WERI-Rb-1 (cell line): ENCODE measurements around the gene SLFN13.

Source experiments
- DNase-seq: peaks from one replicate; pipeline ENCODE4 v3.0.0-alpha.2; 2020
- H3K27ac ChIP-seq: fragments of 250-450 bp; sonication (Bioruptor Pico); 2 replicates; pipeline ENCODE4 v1.5.1; 2020; ENCODE audit warnings: mild to moderate bottlenecking, moderate library complexity
- H3K27me3 ChIP-seq: fragments of 250-450 bp; sonication (Bioruptor Pico); 2 replicates; pipeline ENCODE4 v1.5.1; 2021; ENCODE audit warnings: mild to moderate bottlenecking, low read depth, moderate library complexity; ENCODE audit not compliant: insufficient read depth, severe bottlenecking
- H3K36me3 ChIP-seq: fragments of 250-450 bp; sonication (Bioruptor Pico); 2 replicates; pipeline ENCODE4 v1.5.1; 2020; ENCODE audit warnings: mild to moderate bottlenecking, moderate library complexity
- H3K4me3 ChIP-seq: 2 replicates; pipeline ENCODE4 v1.5.1; 2011; ENCODE audit warnings: low read depth, mild to moderate bottlenecking, control low read depth, low read length
- H3K9me3 ChIP-seq: fragments of 250-450 bp; sonication (Bioruptor Pico); 2 replicates; pipeline ENCODE4 v1.5.1; 2021; ENCODE audit warnings: mild to moderate bottlenecking, moderate library complexity; ENCODE audit not compliant: severe bottlenecking
- CTCF ChIP-seq: IDR thresholded peaks from 2 replicates; pipeline ENCODE4 v1.5.1; 2011; ENCODE audit warnings: low read depth, mild to moderate bottlenecking, control low read depth, inconsistent platforms, low read length

Gene SLFN13

GRCh38 chr17:35387496-35387895 lies 61.1 kb downstream of the SLFN13 start:
- H3K27ac ChIP-seq = no peak overlapping the region
- no peak overlapping the region for H3K4me3 ChIP-seq
- no peak for TF ChIP-seq CTCF
- H3K27me3 ChIP-seq = peaks cover 46% of the 10 kb centered on the region
- H3K36me3 ChIP-seq = no peaks in the 10 kb centered on the region
- no peak for DNase-seq
- H3K9me3 ChIP-seq = no peaks in the 10 kb centered on the region
